Activated CD4-positive, alpha-beta T cell treated with anti-CD3 and anti-CD28 coated beads, Interleukin-2, amount 50 U/mL, for 48 hours (primary cell): ENCODE results near the gene SMG7.

Source experiments
- DNase-seq, 2 experiments: peaks; one replicate each; pipeline ENCODE4 v3.0.0-alpha.2; 2020

SMG7 gene

DNA sequence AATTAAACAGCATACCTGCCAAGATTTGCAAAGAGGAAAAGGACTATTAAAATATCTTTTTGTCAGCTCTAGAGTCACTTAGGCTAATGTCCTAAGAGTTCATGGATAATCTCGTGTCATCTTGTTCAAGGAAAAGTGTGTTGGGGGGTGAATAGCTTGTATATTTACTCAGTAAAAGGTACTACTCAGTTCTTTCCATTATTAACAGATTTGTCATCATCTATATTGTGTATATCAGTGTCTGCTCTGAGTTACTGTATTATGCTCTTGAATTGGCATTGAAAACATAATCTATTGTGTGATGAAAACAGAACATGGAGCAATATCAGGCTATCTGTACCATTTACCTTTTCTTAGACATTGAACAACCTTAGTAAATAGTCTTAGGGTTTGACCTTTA, 41.9 kb downstream of the SMG7 start:
- no peak for DNase-seq

DNA sequence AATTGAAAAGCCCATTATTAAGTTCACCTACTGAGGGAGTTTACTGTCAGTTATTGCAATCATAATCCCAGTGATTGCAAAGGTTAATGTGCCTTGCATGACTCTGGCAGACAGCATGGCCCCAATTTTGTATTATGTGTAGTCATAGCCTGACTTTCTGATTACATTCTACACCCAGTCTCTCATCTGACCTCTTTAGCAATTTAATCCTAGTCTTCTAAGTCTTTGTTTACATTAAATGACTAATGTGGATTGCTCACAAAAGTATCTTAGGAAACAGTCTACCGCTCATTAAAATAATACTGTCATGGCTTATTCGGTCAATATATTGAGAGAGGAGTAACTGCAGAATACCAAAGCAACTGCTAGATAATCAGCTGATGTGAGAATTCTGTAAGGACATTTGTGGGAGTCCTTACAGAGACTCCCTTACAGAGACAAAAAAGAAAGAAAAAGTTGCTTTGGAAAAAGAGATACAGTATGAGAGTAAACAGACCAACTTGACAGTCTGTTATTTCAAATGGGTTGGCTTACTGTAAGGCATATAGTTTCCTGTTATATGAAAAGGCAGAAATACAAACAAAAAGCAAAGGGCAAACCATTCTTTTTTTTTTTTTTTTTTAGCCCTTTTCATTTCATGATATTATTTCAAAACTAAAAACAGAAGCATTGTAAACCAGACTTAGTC, 42.8 kb downstream of the SMG7 start:
- no peak for DNase-seq

DNA sequence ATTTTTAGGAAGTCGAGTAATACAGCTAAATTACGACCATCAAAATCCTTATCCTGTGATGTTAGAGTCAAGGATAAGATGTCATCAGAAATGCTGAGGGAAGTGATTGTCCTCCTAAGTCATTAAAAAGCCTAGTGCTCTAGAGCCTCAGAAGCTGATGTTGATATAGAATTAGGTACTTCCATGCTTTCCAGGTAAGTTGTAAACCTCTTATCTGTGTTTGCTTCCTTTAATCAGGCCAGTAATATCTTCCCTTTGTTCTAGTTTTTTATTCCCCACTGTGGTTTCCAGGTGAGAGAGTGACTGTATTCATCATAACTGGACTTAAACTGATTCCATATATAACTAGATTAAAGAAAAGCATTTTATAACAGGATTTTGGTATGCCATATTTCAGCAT, 44.4 kb downstream of the SMG7 start:
- DNase-seq, result no peak

DNA sequence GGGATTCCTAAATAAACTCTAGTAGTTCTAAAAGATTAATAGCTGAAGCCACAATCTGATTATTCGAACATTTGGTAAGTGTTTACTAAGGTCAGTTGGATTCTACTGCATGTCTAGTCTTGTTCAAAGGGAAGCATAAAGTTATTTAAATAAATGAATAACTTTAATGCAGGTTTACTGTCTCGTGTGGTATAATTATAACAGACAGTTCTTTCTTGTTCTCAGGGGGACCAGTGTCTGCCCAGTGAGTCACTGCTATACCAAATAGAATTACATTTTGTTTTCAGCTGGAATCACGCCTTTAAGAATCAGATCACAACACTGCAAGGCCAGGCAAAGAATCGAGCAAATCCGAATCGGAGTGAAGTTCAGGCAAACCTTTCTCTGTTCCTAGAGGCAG, 45.1 kb downstream of the SMG7 start:
- no peak for DNase-seq

DNA sequence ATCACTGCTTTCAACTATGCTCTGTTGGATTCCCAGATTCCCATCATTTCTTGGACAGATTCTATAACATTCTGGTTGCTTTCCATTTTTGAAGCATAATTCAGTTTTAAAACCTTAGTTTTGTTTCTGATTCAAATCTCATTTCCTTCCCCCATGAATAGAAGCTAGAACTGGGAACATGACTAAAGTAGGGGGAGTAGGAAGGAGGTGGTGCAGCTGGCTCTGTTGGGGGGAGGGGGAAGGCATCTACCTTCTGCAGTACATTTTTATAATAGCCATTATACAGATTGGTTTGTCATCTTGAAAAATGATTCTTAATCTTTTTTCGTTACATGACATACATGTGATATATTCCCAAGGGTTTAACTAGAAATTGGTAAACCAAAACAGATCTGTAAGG, 48.1 kb downstream of the SMG7 start:
- DNase-seq, result no peak

DNA sequence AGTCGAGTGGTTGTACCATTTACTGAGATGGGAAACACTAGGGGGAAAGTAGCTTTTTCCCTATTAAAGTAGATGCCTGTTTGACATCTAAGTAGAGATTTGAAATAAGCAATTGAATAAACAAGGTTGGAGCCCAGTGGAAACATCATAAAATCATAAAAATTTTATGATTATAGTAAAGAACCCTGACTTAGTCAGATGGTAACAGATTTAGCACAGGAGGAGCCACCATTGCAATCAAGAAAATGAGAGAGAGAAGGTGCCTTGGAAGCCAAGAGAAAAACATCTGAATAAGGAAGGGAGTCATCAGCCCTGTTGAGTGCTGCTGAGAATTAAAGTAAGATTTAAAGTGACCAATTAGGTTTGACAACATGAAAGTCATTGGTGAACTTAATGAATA, 49.8 kb downstream of the SMG7 start:
- no peak for DNase-seq

DNA sequence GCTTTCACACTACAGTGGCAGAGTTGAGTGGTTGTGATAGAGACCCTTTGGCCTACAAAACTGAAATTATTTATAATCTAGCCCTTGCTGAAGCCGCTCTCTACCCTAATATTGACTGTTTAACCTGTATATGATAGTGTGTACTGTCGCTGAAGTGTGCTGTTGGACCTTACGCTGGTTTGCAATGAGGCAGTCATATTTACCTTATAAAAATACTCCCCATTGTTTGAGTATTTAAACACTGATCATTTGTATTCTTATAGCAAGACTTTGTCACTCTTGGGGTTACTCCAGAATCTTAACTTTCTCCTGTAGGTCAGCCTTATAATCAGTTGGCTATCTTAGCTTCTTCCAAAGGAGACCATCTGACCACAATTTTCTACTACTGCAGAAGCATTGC, 56.3 kb downstream of the SMG7 start:
- DNase-seq, result no peak

DNA sequence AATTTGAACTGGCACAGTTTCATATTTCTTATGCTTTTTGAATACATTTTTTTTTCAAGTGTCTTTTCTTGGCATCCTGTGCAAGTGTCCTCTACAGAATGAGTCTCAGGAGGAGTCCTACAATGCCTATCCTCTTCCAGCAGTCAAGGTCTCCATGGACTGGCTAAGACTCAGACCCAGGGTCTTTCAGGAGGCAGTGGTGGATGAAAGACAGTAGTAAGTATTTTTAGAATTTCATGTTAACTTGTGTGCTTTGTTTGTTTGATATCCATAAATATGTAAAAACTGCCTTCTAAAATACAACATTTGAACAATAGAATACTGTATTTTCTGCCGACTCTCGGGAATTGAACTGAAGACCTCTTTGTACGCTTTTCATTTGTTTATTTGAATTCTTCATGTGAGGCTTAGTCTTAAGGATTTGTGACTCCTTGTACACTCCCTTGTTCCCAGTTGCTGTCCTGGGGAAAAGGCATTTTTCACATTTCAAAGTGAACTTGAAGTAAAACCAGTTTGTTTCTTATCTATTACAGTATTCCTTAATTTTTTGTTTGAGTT, 61.4 kb downstream of the SMG7 start:
- no peak for DNase-seq

DNA sequence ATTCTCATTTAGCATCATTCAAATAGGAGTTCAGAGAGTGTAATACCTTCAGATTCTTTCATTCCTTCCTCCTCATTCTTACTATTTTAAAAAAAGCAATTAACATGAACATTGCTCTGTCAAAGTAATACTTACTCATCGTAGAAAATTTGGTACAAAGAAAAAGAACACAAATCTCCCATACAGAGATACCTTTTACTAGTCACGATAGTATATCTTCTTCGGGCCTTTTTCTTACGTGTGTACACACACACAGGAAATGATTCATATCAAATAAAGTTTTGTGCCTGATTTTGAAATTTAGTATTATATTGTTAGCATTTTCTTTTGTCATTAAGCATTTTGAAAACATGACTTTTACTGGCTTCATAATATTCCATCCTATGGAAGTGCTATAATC, 65.1 kb downstream of the SMG7 start:
- no peak for DNase-seq

DNA sequence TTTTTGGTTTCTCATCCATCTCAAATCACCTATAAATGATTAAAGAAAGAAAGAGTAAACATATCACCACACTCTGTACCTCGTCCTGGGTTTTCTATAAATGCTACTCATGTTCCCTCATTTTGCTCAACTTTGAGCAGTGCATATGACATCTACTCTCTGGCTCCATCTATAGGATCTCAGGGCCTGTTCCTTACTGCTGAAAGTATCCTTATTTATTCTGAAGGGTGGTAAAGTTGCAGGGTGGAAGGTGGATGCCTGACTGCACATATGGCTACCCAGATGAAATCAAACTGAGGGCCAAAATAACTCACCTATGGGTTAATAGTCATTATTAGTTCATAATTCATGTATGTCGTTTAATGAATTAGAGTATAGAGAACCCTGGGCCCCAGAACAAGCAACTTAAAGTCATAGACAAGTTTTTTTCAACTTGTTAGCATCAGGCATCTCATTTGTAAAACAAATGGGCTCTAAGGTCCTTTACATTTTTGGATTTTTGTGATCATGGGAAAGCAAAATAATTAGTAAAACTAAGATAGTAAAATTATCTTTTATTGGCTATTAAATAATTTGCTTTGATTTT, 71.4 kb downstream of the SMG7 start:
- no peak for DNase-seq

DNA sequence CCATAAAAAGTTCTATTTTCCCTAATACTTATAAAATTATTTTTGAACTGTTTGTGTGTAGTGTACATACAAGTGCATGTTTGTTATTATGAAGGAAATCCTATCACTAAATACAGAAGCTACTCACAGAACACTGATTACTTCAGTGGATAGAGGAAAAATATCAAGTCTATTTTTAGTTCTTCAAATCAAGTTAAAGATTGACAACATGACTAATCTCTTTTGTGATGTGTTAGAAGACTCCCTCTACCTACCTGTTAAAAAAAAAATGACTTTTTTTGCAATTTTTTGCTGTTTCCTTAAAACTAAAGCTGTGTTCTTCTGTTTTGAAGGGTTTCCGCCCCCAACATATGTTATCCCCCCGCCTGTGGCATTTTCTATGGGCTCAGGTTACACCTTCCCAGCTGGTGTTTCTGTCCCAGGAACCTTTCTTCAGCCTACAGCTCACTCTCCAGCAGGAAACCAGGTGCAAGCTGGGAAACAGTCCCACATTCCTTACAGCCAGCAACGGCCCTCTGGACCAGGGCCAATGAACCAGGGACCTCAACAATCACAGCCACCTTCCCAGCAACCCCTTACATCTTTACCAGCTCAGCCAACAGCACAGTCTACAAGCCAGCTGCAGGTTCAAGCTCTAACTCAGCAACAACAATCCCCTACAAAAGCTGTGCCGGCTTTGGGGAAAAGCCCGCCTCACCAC, 72.4 kb downstream of the SMG7 start:
- DNase-seq, result no peak

DNA sequence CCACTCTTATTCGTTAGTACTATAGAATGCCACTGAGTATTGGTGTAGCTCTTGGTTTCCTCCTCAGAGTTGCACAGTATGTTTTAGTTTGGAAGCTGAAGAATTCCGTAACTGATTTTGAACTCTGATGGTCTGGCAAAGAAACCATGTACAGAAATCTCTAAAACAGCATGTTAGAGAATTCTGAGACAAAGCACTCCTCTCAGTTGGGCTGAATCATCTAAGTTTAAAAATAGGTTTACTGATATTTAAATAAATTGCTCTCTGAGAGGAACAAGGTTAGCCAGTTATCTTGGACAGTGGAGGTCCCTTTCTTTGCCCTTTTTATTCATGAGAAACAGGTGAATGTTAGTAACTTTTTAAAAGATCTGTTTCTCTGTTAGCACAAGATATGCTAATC, 74.1 kb downstream of the SMG7 start:
- no peak for DNase-seq

DNA sequence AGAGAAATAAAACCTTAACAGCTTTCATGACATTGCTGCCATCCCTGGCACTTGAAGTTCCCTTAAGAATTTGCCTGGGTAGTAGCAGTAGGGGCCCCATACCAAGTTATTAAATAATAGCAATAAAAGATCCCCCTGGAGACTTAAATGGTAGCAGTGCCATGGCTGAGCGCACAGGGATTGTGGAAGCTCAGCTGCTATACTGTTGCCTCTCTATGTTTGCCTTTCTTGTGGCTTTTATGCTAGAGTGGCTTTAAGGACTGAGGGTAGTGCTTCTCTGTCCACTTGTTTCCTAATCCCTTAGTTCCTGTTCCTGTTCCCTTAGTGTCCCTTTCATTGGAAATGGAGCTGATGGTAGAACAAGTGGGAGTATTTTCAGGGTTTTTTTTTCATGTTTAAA, 75.8 kb downstream of the SMG7 start:
- no peak for DNase-seq

DNA sequence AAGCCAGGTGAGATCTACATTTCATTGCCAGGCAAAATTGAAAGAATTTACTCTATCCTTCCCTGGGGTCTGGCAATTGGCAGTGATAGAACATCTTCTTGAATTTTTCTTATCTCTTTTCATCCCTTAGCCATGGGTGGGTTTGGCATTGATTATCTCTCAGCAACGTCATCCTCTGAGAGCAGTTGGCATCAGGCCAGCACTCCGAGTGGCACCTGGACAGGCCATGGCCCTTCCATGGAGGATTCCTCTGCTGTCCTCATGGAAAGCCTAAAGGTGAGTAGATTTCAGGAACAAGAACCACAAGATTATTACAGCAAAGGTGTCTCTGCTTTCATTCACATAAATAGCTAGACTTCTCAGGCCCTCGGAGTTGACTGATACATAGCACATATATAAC, 78.6 kb downstream of the SMG7 start:
- DNase-seq, result no peak

DNA sequence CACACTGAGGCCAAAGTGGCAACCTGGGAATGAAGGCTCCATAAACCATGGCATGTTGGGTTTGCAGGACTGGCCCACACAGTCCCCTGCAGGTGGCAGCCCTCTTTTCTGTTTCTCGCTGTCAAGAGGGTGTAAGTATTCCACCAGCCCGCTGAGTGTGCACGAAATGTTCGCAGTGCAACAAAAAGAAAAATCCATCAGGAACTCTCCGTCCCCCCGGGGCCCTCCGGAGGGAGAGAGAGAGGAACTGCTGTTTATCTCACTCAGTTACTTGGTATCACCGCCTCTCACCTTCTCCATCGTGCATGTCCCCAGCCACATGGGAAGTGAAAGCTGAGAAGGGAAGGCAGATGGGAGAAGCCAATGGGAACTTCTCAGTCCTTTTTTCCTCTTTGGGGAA, 79.6 kb downstream of the SMG7 start:
- no peak for DNase-seq

DNA sequence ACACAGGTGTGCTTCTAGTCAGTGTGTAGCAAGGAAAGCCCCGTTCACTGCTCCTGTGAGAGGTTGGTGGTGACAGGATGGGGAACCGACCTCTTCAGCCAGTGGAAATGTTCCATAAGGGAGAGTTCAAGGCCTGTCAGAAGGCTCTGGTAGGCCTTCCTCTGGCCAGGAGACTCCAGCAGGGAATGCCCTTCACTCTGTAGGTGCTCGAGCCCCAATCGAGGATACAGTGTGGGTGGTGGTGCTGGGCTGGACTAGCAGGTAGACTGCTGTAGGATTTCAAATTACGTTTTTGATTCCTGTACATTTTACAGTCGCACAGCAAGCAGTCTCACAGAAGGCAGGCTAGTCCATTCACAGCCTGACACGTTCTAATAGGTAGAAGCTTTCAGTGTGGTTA, 80.1 kb downstream of the SMG7 start:
- no peak for DNase-seq

DNA sequence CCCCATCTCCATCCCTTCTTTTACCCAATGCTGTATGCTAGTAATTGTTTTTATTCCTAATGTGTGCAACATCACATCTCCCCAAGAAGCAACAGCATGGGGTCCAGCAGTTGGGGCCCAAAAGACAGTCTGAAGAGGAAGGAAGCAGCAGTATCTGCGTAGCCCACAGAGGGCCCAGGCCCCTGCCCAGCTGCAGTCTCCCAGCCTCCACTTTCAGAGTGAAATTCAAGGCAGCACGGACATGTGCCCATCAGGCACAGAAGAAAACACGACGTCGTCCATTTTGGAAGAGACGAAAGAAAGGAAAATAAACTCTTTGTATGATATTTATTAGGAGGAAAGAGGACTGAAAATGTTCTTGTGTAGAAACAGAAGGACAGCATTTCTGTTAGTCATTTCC, 80.6 kb downstream of the SMG7 start:
- DNase-seq, result no peak

DNA sequence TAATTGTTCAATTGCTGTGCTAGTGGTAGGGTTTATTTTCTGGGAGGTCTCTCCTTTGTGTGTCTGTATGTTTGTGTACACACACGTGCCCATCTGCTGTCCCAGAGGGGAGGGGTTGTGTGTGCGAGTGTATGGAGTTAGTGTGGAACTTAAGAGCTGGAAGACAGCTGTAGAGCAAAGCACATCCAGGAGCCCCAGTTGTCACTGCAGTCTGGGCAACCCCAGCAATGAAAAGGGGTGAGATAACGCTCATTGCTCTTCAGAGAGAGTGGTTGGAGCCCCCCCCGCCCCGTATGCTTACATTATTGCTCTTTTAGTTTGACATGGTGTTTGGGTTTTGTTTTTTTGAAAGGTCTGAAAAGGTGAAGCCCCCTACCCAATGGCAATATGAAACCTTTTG, 81.0 kb downstream of the SMG7 start:
- no peak for DNase-seq

DNA sequence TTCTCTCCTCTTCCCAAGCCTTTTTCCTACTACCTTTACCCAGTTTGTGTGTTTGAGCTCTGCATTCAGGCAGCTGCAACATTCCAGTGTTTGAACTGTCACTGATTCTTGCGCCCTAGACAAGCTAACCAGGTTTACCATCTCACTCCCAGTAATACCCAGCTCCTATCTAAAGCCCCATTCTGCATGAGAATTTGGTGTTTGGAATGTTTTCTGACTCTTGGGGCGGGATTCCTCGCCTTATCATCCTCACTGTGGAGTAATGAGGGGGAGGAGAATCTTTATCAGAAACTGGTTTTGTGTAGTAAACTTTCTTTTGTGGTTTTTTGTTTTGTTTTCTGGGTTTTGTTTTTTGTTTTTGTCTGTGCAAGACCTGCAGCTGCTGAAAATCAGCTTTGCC, 81.5 kb downstream of the SMG7 start:
- DNase-seq, result no peak

DNA sequence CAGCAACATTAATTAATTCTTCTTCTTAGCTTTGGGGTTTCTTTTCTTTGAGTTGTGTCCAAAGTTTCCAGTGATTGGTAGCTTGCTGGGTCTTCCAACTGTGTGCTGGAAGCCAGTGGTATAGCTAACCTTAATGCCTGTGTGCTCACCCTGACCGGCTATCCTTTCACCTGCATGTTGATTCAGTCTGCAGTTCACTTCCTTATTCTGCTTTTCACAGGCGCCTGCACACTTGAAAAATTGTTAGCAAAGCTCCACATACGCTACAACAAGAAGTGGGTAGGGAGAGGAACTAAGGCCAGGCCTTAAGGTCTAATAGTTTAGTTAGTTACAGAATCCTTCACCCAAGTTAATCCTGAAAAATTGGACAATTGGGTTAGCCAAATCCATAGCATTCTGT, 82.3 kb downstream of the SMG7 start:
- no peak for DNase-seq

DNA sequence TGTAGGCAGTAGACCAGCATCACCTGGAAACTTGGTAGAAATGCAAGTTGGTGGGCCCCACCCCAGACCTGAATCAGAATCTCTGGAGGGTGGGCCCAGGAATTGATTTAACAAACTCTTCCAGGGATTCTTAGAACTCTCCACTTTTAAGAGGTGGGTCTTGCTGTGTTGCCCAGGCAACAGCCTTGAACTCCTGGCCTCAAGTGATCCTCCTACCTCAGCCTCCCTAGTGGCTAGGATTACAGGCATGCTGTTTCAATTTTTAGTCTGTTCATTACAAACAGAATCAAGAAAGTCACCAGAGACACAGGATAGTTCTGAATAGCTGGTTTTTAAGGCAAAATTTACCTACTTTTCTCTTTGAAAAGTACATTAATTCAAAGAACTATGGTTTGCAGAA, 86.8 kb downstream of the SMG7 start:
- no peak for DNase-seq

DNA sequence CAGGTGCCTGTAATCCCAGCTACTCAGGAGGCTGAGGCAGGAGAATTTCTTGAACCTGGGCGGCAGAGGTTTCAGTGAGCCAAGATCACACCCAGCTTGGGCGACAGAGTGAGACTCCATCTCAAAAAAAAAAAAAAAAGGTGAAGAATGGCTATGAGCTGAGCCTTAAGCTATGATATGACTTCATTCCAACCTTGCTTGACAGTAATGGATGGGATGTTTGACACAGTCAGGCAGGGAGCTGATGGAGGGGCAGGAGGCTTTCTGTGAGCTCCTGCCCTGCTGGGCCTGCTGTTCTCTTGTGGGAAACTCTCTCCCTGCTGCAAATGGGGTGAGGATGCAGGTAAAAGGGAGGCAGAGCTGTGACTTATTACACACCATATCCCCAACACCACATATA, 90.4 kb downstream of the SMG7 start:
- DNase-seq, result no peak

DNA sequence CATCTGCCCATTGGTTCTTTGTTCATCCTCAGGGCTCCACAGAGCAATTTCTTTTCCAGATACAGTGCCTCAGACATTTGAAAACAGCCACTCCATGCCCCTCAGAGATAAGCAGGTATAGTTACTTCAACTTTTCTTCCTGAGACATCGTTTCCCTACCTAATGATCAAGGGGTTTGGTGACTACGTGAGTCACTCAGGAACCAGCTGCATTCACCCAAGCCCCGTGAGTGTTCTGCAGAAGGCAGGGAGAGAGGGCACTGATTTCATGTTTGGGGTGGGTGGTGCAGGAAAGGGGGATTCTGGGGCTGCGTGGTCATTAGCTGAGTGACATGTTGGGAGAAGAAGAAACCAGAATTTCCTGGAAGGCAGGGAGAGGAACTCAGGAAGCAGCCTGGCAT, 93.0 kb downstream of the SMG7 start:
- no peak for DNase-seq

DNA sequence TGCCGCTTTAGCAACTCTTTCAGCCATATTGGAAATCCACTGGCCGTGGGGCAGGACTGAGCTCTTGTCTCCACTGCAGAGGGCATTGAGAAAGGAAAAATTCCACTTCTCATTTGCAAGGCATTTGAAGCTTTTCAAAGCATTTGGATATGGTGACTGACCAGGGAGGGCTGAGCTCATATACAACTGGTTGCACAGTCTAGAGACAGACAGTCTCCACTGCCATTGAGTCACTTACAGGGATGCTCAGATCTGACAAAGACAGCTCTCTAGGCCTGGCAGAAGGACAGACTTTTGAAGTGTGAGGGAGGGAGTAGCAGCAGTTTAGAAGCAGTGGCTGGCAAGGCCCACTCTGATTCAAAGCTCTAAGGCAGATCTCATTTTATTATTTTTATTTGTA, 93.7 kb downstream of the SMG7 start:
- DNase-seq, result no peak

DNA sequence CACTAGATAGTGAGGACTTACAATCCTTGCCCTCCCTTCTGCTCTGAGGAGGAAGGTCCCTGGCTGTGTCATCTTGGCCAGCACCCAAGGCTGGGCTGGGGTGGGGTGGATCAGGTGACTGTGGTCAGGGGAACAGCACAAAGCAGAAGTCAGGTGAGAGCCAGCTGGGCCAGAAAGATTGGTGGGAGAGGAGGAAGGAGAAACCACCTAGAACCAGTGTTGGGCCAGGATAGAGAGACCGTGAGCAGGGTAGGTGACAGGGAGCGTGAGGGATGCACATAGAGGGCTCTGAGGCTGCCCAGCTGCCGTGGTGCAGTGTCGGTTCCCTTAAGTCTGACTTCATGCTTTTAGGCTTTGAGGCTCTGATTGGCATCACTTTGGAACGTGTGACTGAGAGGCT, 95.3 kb downstream of the SMG7 start:
- no peak for DNase-seq
